DMS 273 (cell line): Measurements from ENCODE around the gene ELOVL3.

Source experiments
- DNase-seq: peaks from one replicate; lab custom pipeline; 2025; ENCODE audit not compliant: unreplicated experiment; lab: John Stamatoyannopoulos, UW

The ELOVL3 gene

DNA sequence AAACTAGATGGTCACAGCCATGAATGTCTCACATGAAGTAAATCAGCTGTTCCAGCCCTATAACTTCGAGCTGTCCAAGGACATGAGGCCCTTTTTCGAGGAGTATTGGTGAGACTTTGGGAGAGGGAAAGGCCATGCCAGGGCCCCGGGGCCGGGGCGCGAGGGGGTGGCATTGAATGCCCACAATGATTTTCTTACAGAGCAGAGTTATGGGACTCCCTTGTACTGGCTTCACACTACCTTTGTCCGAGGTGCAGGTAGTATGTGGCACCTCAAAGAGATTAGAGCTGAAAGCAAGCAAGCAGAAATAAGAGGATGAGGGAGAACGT, 407 bp downstream of the ELOVL3 start:
- DNase-seq: no peak

GRCh38 chr10:102227050-102227449, 951 bp downstream of the ELOVL3 start:
- DNase-seq: no peak

GRCh38 chr10:102229810-102230263, 3.7 kb downstream of the ELOVL3 start:
- DNase-seq: peak; percentile 89

GRCh38 chr10:102230264-102230860, 4.3 kb downstream of the ELOVL3 start:
- DNase-seq: peak; percentile 93

GRCh38 chr10:102230861-102231356, 4.8 kb downstream of the ELOVL3 start:
- peak; percentile 74 for DNase-seq

DNA sequence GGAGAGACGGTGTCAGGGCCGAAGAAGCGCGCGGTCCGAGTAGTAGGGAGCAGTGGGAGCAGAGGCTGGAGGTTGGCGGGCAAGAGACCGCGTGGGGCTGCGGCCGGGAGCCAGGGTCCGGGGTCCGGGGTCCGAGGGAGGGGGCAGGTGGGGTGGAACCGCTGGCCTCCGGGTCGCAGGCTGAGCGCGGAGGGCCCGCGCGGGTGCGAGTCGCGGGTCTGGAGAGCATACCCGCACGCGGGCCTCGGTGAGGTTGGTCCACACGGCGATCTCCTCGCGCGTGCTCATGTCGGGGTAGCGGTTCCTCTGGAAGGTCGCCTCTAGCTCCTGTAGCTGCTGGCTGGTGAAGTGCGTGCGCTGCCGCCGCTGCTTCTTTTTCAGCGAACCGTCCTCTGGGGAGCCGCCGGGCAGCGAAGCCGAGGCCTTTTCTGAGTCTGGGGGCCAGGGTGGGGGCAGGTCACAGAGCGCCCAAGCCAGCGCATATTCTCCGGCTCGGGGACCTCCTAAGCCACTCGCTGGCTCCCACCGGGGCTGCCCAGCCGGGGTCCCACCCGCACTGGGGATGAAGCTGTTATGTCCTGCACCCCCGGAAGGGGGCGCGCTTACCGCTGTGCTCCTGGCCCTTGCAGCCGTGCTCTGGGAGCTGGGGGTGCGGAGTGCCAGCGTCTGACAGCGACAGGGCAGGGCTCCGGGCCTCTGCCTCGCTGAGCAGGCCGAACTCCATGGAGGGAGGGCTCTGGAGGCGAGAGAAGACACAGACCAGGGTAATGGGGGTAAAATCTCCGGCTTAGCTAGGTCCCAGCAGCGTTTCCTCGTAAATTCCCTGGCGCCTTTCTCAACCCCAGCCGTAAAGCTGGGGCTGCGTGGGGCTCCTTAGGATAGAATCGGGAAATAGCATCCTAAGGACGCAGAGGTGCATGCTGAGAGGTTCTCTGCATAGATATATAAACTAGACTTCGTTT, 5.5 kb downstream of the ELOVL3 start:
- DNase-seq: peak; percentile 73

DNA sequence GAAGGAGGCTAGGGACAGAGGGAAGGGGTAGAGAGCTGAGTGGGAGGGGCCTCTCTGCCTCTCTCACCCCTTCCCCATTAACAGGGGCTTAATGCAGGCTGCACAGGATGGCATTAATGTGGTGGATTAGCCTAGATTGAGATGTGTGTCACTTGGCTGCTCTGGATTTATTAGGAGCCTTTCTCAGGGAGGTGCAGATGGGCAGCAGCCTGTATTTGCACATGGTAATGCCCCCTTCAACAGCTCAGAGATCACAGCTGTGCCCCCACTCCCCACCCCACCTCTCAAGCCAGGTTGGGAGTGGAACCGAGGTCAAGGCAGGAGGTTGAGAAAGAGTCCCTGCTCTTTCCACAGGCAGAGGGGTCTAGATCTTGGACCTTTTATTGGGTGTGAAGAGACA, 7.9 kb downstream of the ELOVL3 start:
- peak; percentile 15 for DNase-seq

DNA sequence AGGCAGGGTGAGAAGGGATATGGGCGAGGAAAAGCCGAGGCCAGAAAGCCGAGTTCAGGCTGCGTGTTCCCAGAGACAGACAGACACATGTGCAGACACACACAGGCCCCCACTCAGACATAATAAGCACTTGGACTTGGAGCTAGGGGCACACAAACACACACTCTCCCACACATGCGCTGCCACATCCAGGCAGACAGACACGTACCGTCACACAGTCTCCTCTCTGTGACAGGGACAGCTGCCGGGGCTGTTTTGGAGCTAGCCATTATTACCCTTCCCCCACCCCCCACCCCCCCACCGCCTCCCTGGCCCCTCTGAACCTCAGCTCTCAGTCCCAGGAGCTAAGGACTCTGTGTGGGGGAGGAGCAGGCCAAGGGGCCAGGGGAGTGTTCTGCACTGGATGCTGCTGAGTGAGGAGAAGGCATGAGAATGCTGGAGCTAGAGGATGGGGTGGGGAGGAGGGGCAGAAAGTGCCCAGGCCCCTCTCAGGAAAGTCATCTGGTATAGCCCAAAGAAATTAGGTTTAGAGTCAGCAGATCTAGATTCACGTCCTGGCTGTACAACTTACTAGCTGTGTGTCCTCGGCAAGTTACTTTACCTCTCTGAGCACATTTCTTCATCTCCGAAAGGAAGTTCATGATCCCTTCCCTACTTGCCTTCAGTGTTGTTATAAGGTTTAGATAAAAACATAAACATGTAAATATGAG, 8.9 kb downstream of the ELOVL3 start:
- no peak for DNase-seq

DNA sequence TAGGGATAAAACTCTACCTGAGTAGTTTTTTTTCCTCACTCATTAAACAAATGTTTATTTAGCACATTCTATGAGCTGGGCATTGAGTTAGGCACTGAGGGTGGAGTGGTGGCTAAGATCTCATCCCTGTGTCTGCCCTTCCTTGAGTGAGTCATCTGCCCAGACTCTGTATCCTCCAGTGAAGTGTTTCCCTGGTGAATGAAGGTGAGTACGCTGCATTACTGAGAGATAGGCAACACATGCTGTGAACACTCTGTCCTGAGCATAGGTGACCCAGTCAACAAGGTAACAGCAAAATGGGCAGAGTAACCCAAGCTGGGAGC, 9.5 kb downstream of the ELOVL3 start:
- no peak for DNase-seq

- DNase-seq: no peak
Observed at GRCh38 chr10:102236006-102236405, 9.9 kb downstream of the ELOVL3 start.

DNA sequence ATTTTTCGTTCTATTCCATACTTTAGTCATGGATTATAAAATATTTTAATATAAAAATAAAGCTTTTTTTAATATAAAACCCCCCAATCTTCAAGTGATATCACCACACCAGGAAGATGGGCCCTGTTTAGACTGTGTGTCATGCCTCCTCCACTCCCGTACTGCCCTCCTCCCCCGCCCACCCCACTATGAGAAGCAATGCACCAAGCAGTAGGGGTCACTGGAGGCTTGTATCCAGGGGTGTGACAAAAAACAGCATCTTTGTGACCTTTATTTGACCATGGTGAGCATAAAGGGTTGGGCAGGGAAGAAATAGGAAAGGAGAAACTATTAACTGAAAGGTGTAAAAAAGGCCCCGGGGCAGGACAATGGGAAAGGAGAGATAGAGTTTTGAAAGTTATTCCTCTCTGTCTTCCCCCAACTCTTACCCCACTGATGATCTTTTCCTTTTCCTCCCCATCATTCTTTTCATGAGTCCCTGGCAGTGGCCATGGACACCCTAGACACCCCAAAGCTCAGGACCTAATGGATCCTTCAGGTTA, 11.7 kb downstream of the ELOVL3 start:
- DNase-seq: no peak

DNA sequence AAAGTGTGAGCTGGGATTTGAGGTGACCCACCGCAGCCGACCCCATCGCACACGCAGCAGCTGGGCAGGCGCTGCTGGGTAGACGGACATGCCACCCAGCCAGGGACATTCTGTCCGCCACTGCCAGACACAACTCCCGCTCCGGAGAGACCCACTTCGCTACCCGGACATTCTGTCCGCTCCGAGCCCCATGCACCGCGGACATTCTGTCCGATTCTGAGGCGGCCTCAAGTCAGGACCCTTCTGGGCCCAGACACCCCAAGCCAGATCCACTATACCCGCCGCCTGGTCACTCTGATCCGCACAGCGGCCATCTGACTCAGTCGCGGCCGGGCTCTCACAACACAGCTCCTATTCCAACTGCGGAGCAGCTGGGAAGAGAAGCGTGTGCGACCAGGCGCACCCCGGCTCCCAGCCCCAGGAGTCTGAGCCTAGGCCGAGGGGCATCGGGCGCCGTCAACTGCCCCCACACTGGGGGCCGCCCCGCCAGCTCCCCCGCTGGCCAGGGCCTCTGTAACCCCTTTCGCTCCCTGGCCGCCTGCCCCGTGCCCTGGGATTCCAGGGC, 14.4 kb downstream of the ELOVL3 start:
- no peak for DNase-seq

DNA sequence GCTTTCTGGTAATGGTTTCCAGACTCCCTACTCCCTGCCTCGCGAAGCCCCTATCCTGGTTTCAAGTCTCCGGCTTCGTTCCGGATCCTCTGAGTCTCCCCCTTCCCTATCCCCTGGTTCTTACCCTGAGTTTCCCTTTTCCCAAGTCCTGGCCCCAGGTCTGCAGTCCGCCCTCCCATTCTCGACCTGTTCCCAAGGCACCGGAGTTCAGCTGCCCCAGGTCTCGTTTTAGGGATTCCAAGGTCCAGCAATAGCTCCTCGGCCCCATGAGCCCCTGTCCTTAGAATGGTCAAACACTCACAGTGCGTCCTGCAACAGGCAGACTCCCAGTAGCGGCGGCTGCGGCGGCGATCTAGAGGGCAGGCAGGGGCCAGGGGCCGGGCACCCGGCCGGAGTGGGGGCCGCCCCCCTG, 14.9 kb downstream of the ELOVL3 start:
- no peak for DNase-seq

DNA sequence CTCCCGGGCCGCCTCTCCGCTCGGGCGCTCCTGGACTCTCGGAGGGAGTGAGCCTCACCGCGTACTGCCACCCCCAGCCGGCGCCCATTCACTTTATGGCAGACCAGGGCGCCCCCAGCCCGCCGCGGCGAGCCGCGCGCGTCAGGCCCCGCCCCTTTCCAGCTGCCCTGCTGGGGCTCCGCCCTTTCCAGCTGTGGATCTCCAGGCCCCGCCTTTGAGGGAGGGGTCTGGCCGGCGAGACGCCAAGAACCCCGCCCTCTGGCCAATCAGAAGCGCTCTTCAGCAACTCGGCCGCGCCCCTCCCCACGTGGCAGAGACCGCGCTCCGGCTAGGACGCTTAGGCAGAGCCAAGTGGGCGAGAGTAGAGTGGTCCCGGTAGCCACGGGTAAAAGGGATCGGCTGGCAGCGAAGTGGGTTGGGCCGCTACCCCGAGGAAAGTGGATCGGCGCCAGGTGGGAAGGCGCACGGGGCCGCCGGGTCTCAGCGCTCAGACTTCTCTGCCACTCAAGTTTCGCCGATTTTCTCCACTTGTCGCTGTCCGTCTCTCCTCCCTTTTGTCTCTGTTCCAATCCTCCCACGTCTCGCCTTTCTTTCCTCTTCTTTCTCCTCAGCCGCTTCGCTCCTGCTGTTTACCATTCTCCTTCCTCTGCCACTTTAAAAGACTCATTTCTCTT, 15.5 kb downstream of the ELOVL3 start, which contains the start of gene PITX3:
PITX3 (minus strand) TSS at position 69 of the 674 bp plus-strand sequence. CDS start 9,432 bp downstream, outside the sequence.
- peak; percentile 90 for DNase-seq

- DNase-seq: no peak
Observed at GRCh38 chr10:102242118-102242485, 16.0 kb downstream of the ELOVL3 start.

- DNase-seq: no peak
Observed at GRCh38 chr10:102243309-102243708, 17.2 kb downstream of the ELOVL3 start.

- DNase-seq: peak; percentile 99
Observed at GRCh38 chr10:102245082-102245931, 19.2 kb downstream of the ELOVL3 start, which contains the start of gene GBF1. Gene GBF1 (plus strand): TSS chr10:102245532. CDS start chr10:102258939, 13,407 bp downstream.

- no peak for DNase-seq
Observed at GRCh38 chr10:102245932-102246251, 19.8 kb downstream of the ELOVL3 start.

DNA sequence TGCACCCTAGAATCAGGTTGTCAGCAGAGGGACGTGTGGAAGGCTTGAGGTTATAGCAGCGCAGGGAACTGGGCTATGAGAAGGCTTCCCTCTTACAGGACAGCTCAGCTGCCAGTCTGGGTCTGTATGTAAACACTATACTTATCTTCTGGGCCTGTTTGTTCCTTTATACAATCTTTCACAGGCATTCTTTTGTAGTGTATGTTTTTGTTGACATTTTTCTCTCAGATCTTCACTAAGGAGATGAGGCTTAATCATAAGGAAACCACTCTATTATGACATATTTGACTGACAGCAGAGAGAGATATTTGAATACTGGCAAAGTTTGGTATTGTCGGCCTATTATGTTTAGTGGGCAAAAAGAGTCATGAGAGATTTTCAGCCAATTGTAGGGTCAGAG, 20.2 kb downstream of the ELOVL3 start:
- peak; percentile 12 for DNase-seq

- DNase-seq: no peak
Observed at GRCh38 chr10:102247734-102248133, 21.6 kb downstream of the ELOVL3 start.
